Suprapubic skin (tissue), 4 donors: ENCODE data around the gene GBP4. TPM values are rescaled to one million over a fixed set of nuclear protein-coding genes. Genes with fewer than 3 reads are reported as not detected.

Source experiments
- DNase-seq, 2 donors: peaks; one replicate each; pipeline ENCODE4 v3.0.0-alpha.2; 2019; ENCODE audit warnings: low spot score in 2 of 2
- H3K27ac ChIP-seq: fragments of 200-600 bp; sonication (generic); one replicate; pipeline ENCODE4 v1.5.1; 2019
- H3K27me3 ChIP-seq: fragments of 200-600 bp; sonication (generic); one replicate; pipeline ENCODE4 v1.5.1; 2019
- H3K36me3 ChIP-seq: fragments of 200-600 bp; sonication (generic); one replicate; pipeline ENCODE4 v1.5.1; 2019
- H3K4me1 ChIP-seq: fragments of 200-600 bp; sonication (generic); one replicate; pipeline ENCODE4 v1.5.1; 2019
- H3K4me3 ChIP-seq: fragments of 200-600 bp; sonication (generic); one replicate; pipeline ENCODE4 v1.5.1; 2019; ENCODE audit warnings: mild to moderate bottlenecking
- H3K9me3 ChIP-seq: fragments of 200-600 bp; sonication (generic); one replicate; pipeline ENCODE4 v1.5.1; 2019
- CTCF ChIP-seq, 2 donors: fragments of 200-600 bp in 1 of 2; fragments of 450-650 bp in 1 of 2; sonication (generic) in 1 of 2; IDR thresholded peaks; one replicate each; pipeline ENCODE4 v1.5.1; 2016 to 2019; ENCODE audit warnings: antibody characterized with exemption in 2 of 2, mild to moderate bottlenecking in 1 of 2, moderate library complexity in 1 of 2
- EP300 ChIP-seq: sonication (generic); formaldehyde crosslinking; IDR thresholded peaks from one replicate; pipeline ENCODE4 v1.6.1; 2017; ENCODE audit warnings: antibody characterized with exemption
- POLR2A ChIP-seq, 2 donors: fragments of 450-650 bp; IDR thresholded peaks; one replicate each; pipeline ENCODE4 v1.6.1; 2017; ENCODE audit warnings: antibody characterized with exemption in 2 of 2, mild to moderate bottlenecking in 2 of 2, moderate library complexity in 2 of 2
- POLR2AphosphoS5 ChIP-seq, 3 donors: sonication (generic); formaldehyde crosslinking; IDR thresholded peaks; one replicate each; pipeline ENCODE4 v1.6.1; 2017; ENCODE audit warnings: antibody characterized with exemption in 3 of 3
- WGBS: methylation state at CpG from one replicate; pipeline ENCODE4 v1.1.5; 2018; 5-methylcytosine and 5-hydroxymethylcytosine counted together
- total RNA-seq, 4 donors: library from RNA; depleted of rRNA; stranded (reverse); fragments of >200 nt; gene quantifications; one replicate each; pipeline ENCODE4 v1.1.0, GENCODE V29; 2016

The GBP4 gene
- total RNA-seq, 4 donors from 2014 or later: 1.2 to 6.4 (median 1.6) TPM

DNA sequence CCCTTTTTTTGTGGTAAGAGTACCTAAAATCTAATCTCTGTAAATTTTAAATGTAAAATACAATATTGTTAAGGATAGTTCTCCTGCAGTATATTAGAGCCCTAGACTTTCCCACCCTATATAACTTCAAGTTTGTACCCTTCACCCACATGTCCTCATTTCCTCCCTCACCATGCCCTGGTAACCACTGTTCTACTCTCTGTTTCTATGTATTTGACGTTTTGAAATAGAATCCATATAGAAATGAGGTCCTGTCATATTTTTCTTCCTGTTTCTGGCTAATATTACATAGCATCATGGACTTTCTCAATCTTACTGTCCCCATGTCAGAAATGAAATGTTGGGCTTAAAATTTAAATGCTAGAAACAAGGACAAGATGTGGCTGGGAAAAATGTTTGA lies 47.7 kb downstream of the GBP4 start:
- TF ChIP-seq EP300 (no peak), CTCF (IDR thresholded peaks at IDR 0.05) (no peak), POLR2AphosphoS5 (IDR thresholded peaks at IDR 0.05) (no peak), POLR2A (IDR thresholded peaks at IDR 0.05) (no peak)
- DNase-seq: no peak
- Histone ChIP-seq H3K4me3 (no peak overlapping the region), H3K27ac (no peak overlapping the region), H3K36me3 (no peaks in the 10 kb centered on the region), H3K27me3 (no peaks in the 10 kb centered on the region), H3K4me1 (no peaks in the 10 kb centered on the region), H3K9me3 (no peaks in the 10 kb centered on the region)
- WGBS: 49% methylated on average over 1 of the region's 1 CpG

DNA sequence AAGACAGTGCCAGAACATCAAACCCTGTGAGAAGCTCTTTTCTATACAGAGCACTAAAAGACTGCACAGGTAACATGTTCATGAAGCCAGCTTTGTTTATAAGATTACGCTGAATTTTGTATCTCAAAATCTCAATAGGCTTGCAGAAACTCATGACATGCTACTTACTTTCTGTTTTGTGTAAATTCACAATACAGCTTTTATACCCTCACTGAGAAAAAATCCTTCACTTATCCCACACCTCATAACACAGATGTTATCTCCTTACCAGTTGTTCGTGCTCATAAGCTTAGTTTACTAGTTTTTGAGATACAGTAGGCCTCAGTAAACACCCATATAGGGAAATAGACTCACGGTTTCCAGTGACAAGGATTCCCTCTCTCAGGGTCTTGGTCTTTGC lies 48.8 kb downstream of the GBP4 start:
- WGBS: 76% methylated on average over 3 of the region's 3 CpGs

GRCh38 chr1:89149229-89149628 lies 49.5 kb downstream of the GBP4 start:
- Histone ChIP-seq H3K36me3 (no peaks in the 10 kb centered on the region), H3K4me1 (no peaks in the 10 kb centered on the region), H3K27me3 (no peaks in the 10 kb centered on the region), H3K27ac (no peak overlapping the region), H3K4me3 (no peak overlapping the region), H3K9me3 (no peaks in the 10 kb centered on the region)
- no peak for DNase-seq
- 54% methylated on average over 3 of the region's 3 CpGs for WGBS
- TF ChIP-seq POLR2A (IDR thresholded peaks at IDR 0.05): no peak
- TF ChIP-seq EP300: no peak
- no peak for TF ChIP-seq POLR2AphosphoS5 (IDR thresholded peaks at IDR 0.05)
- TF ChIP-seq CTCF (IDR thresholded peaks at IDR 0.05): no peak

More for the DNA sequence above, 48.8 kb downstream of the GBP4 start:
- no peak overlapping the region for H3K27ac ChIP-seq
- no peaks in the 10 kb centered on the region for H3K27me3 ChIP-seq
- no peak for TF ChIP-seq POLR2A (IDR thresholded peaks at IDR 0.05)
- TF ChIP-seq CTCF (IDR thresholded peaks at IDR 0.05): no peak
- no peak for TF ChIP-seq POLR2AphosphoS5 (IDR thresholded peaks at IDR 0.05)
- TF ChIP-seq EP300: no peak
- no peak for DNase-seq
- no peaks in the 10 kb centered on the region for H3K36me3 ChIP-seq
- no peak overlapping the region for H3K4me3 ChIP-seq
- no peaks in the 10 kb centered on the region for H3K9me3 ChIP-seq
- H3K4me1 ChIP-seq: no peaks in the 10 kb centered on the region

- Histone ChIP-seq H3K27ac (no peak overlapping the region), H3K9me3 (no peaks in the 10 kb centered on the region), H3K4me3 (no peak overlapping the region), H3K36me3 (no peaks in the 10 kb centered on the region), H3K27me3 (no peaks in the 10 kb centered on the region), H3K4me1 (no peaks in the 10 kb centered on the region)
- TF ChIP-seq POLR2A (IDR thresholded peaks at IDR 0.05): no peak
- no peak for DNase-seq
- WGBS: 84% methylated on average over 3 of the region's 3 CpGs
These were observed 50.8 kb downstream of the GBP4 start for GRCh38 chr1:89147678-89148658.

DNA sequence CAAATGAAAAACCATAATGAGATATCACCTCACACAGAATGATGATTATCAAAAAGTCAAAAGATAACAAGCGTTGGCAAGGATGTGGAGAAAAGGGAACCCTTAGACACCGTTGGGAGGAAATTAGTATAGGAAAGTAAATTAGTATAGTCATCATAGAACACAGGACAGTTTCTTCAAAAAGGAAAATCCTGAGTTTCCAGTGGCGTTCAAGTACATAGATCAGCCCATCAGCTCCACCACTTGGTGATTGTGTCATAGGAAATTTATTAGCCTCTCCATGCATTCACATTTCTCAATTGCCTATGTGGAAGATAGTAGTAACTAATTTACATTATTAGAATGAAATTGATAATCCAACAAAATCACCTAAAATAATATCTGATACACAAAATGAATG lies 52.0 kb downstream of the GBP4 start:
- no peak for DNase-seq
- Histone ChIP-seq H3K27me3 (no peaks in the 10 kb centered on the region), H3K27ac (no peak overlapping the region), H3K4me1 (no peaks in the 10 kb centered on the region), H3K36me3 (no peaks in the 10 kb centered on the region), H3K4me3 (no peak overlapping the region), H3K9me3 (no peaks in the 10 kb centered on the region)
- no peak for TF ChIP-seq POLR2A (IDR thresholded peaks at IDR 0.05)
- TF ChIP-seq CTCF (IDR thresholded peaks at IDR 0.05): no peak
- WGBS: 68% methylated on average over 3 of the region's 3 CpGs
